Measurements from ENCODE around the gene BBC3.

Gene BBC3

GRCh38 chr19:47229676-47230053 is 1.3 kb downstream of the BBC3 start:
- in situ Hi-C loops (cut with HindIII; ENCODE audit: low pct_ligation_motif_present, low sequenced_read_pairs) = no loop called here
- peaks cover 4% of the 10 kb centered on the region for H3K36me3 ChIP-seq (replicated peaks)
- no peak for DNase-seq
- no peak overlapping the region for H3K27ac ChIP-seq
- H3K4me3 ChIP-seq (ENCODE audit: low read depth, low read length) = peak overlapping the region; percentile 86
- TF ChIP-seq CTCF (IDR thresholded peaks at IDR 0.05; ENCODE audit: low read depth, low read length, missing control alignments) = no peak
- no peaks in the 10 kb centered on the region for H3K27me3 ChIP-seq (replicated peaks)

- DNase-seq = peak; percentile 36
- H3K27ac ChIP-seq = peak overlapping the region; percentile 92
- no peaks in the 10 kb centered on the region for H3K27me3 ChIP-seq (replicated peaks)
- peak overlapping the region; percentile 86 for H3K4me3 ChIP-seq (ENCODE audit: low read depth, low read length)
- no peak for TF ChIP-seq CTCF (IDR thresholded peaks at IDR 0.05; ENCODE audit: low read depth, low read length, missing control alignments)
- peaks cover 4% of the 10 kb centered on the region for H3K36me3 ChIP-seq (replicated peaks)
- in situ Hi-C loops (cut with HindIII; ENCODE audit: low pct_ligation_motif_present, low sequenced_read_pairs) = no loop called here
Observed at GRCh38 chr19:47228937-47229675, 1.9 kb downstream of the BBC3 start.

GRCh38 chr19:47228168-47228936 is 2.6 kb downstream of the BBC3 start:
- no peak for DNase-seq
- TF ChIP-seq CTCF (IDR thresholded peaks at IDR 0.05; ENCODE audit: low read depth, low read length, missing control alignments) = no peak
- in situ Hi-C loops (cut with HindIII; ENCODE audit: low pct_ligation_motif_present, low sequenced_read_pairs) = no loop called here
- Histone ChIP-seq H3K27me3 (replicated peaks) (no peaks in the 10 kb centered on the region), H3K36me3 (replicated peaks) (peaks cover 8% of the 10 kb centered on the region), H3K27ac (peak overlapping the region; percentile 92), H3K4me3 (ENCODE audit: low read depth, low read length) (peak overlapping the region; percentile 86)

GRCh38 chr19:47227352-47228167 is 3.4 kb downstream of the BBC3 start:
- peak overlapping the region; percentile 92 for H3K27ac ChIP-seq
- no peak for TF ChIP-seq CTCF (IDR thresholded peaks at IDR 0.05; ENCODE audit: low read depth, low read length, missing control alignments)
- DNase-seq = peak; percentile 90
- in situ Hi-C loops (cut with HindIII; ENCODE audit: low pct_ligation_motif_present, low sequenced_read_pairs) = no loop called here
- peaks cover 8% of the 10 kb centered on the region for H3K36me3 ChIP-seq (replicated peaks)
- H3K27me3 ChIP-seq (replicated peaks) = no peaks in the 10 kb centered on the region
- H3K4me3 ChIP-seq (ENCODE audit: low read depth, low read length) = peak overlapping the region; percentile 50

GRCh38 chr19:47226426-47227351 is 4.3 kb downstream of the BBC3 start:
- TF ChIP-seq CTCF (IDR thresholded peaks at IDR 0.05; ENCODE audit: low read depth, low read length, missing control alignments) = no peak
- Histone ChIP-seq H3K27ac (peak overlapping the region; percentile 92), H3K27me3 (replicated peaks) (no peaks in the 10 kb centered on the region), H3K36me3 (replicated peaks) (peaks cover 10% of the 10 kb centered on the region), H3K4me3 (ENCODE audit: low read depth, low read length) (peak overlapping the region; percentile 50)
- in situ Hi-C loops (cut with HindIII; ENCODE audit: low pct_ligation_motif_present, low sequenced_read_pairs) = no loop called here
- no peak for DNase-seq

All from brain microvascular endothelial cell (primary cell).